Common myeloid progenitor, CD34-positive (primary cell): ENCODE results near the gene CLK2.
"Not testable (repeated sequence)": the region's sequence is repeated elsewhere in the genome, so short reads cannot be mapped to it uniquely, and the experiment has no call there.

Source experiments
- CTCF ChIA-PET: fragments of 350-600 bp; sonication (Branson Sonifier 250); formaldehyde crosslinking; loops from one replicate; lab custom pipeline; 2021; ENCODE audit warnings: antibody characterized with exemption; lab: Charles Lee
- POLR2A ChIA-PET: fragments of 350-600 bp; sonication (Branson Sonifier 250); formaldehyde crosslinking; loops from one replicate; lab custom pipeline; 2021; ENCODE audit warnings: antibody characterized with exemption; lab: Charles Lee
- DNase-seq, 3 donors: peaks; one replicate each; pipeline versions ENCODE4 v3.0.0 to v3.0.0-alpha.2; 2013
- H3K27ac ChIP-seq, 2 experiments: 1 replicate in 1 of 2; 2 replicates in 1 of 2; pipeline ENCODE4 v1.7.0; 2013; ENCODE audit warnings: inconsistent platforms in 2 of 2, low read length in 2 of 2, mild to moderate bottlenecking in 2 of 2, low read depth in 1 of 2, moderate library complexity in 1 of 2; ENCODE audit not compliant: severe bottlenecking in 2 of 2, insufficient read depth in 1 of 2, poor library complexity in 1 of 2
- H3K27me3 ChIP-seq, 5 experiments: replicated peaks in 2 of 5; 1 replicate in 3 of 5; 2 replicates in 2 of 5; pipeline versions ENCODE4 v1.6.1 to v1.7.0; 2013; ENCODE audit warnings: low read length in 4 of 5, mild to moderate bottlenecking in 2 of 5, moderate library complexity in 2 of 5, inconsistent platforms in 1 of 5; ENCODE audit not compliant: insufficient read depth in 5 of 5, control insufficient read depth in 4 of 5
- H3K36me3 ChIP-seq, 4 experiments: 1 replicate in 2 of 4; 2 replicates in 2 of 4; pipeline versions ENCODE4 v1.6.1 to v1.7.0; 2013; ENCODE audit warnings: low read length in 3 of 4, control low read depth in 1 of 4, mild to moderate bottlenecking in 1 of 4; ENCODE audit not compliant: control insufficient read depth in 4 of 4, insufficient read depth in 4 of 4
- H3K4me1 ChIP-seq, 4 experiments: 1 replicate in 3 of 4; 2 replicates in 1 of 4; pipeline versions ENCODE4 v1.6.1 to v1.7.1; 2013; ENCODE audit warnings: low read length in 3 of 4, mild to moderate bottlenecking in 3 of 4, control low read depth in 1 of 4, inconsistent platforms in 1 of 4, moderate library complexity in 1 of 4; ENCODE audit not compliant: control insufficient read depth in 4 of 4, insufficient read depth in 4 of 4; ENCODE audit errors: control extremely low read depth in 1 of 4
- H3K4me3 ChIP-seq, 7 experiments: 1 replicate in 4 of 7; 2 replicates in 3 of 7; pipeline versions ENCODE4 v1.5.1 to v1.7.0; 2013; ENCODE audit warnings: mild to moderate bottlenecking in 7 of 7, low read length in 6 of 7, moderate library complexity in 6 of 7, inconsistent platforms in 2 of 7, low read depth in 2 of 7, control low read depth in 1 of 7; ENCODE audit not compliant: insufficient read depth in 4 of 7, control insufficient read depth in 1 of 7; ENCODE audit errors: extremely low read depth in 1 of 7
- H3K9me3 ChIP-seq, 5 experiments: 1 replicate in 4 of 5; 2 replicates in 1 of 5; pipeline versions ENCODE4 v1.6.1 to v1.7.1; 2013; ENCODE audit warnings: low read length in 4 of 5, mild to moderate bottlenecking in 2 of 5, inconsistent platforms in 1 of 5, low read depth in 1 of 5, moderate library complexity in 1 of 5; ENCODE audit not compliant: control insufficient read depth in 4 of 5, insufficient read depth in 2 of 5; ENCODE audit errors: control extremely low read depth in 1 of 5
- WGBS: methylation state at CpG from one replicate; pipeline ENCODE4 v1.1.5; 2013; ENCODE audit not compliant: insufficient coverage; 5-methylcytosine and 5-hydroxymethylcytosine counted together

CLK2 gene

GRCh38 chr1:155219592-155220031, 53.7 kb downstream of the CLK2 start:
- no peaks in the 10 kb centered on the region for H3K27me3 ChIP-seq
- WGBS: 33% methylated on average over 1 of the region's 1 CpG
- H3K9me3 ChIP-seq: no peaks in the 10 kb centered on the region
- H3K4me1 ChIP-seq: peaks cover 13 to 37% (median 25%) of the 10 kb centered on the region in 4 experiments
- H3K4me3 ChIP-seq: peak overlapping the region in 4 of 7 experiments; percentile 13 to 58 (median 39)
- ChIA-PET POLR2A (interaction anchor here (0.9 kb wide), 1 partner anchor 43 kb away, joined by 3 read pairs; the partner anchor contains the start of gene SCAMP3), CTCF (interaction anchor here (1.0 to 4.0 kb wide), 3 partner anchors 13 to 31 kb away, joined by 3 to 15 read pairs (median 7); partner anchors contain the start of gene THBS3)
- peak in 2 of 3 donors; percentile 49 to 52 for DNase-seq
- peak overlapping the region in 1 of 2 experiments; percentile 43 for H3K27ac ChIP-seq
- peaks cover 3 to 20% (median 10%) of the 10 kb centered on the region in 4 experiments for H3K36me3 ChIP-seq

- CTCF ChIA-PET: interaction anchor here (0.7 to 4.0 kb wide), 4 partner anchors 12 to 32 kb away, joined by 3 to 15 read pairs (median 5); partner anchors contain the start of gene THBS3
- POLR2A ChIA-PET: interaction anchor here (0.9 kb wide), 2 partner anchors 43 to 44 kb away, joined by 3 read pairs; partner anchors contain the start of gene SCAMP3
- H3K36me3 ChIP-seq: peaks cover 3 to 20% (median 9%) of the 10 kb centered on the region in 4 experiments
- H3K9me3 ChIP-seq: no peaks in the 10 kb centered on the region
- peak overlapping the region in 1 of 2 experiments; percentile 43 for H3K27ac ChIP-seq
- H3K4me1 ChIP-seq: peaks cover 13 to 33% (median 21%) of the 10 kb centered on the region in 4 experiments
- H3K4me3 ChIP-seq: peak overlapping the region in 5 of 7 experiments; percentile 13 to 58 (median 28)
- no peaks in the 10 kb centered on the region for H3K27me3 ChIP-seq
- DNase-seq: peak; percentile 38 to 77 (median 73)
- WGBS: 50% methylated on average over 2 of the region's 7 CpGs
These were observed 54.3 kb downstream of the CLK2 start for GRCh38 chr1:155218854-155219591.

- CTCF ChIA-PET, H3K9me3 ChIP-seq, DNase-seq, H3K27ac ChIP-seq, H3K27me3 ChIP-seq, H3K4me3 ChIP-seq, POLR2A ChIA-PET: not testable (repeated sequence)
- 83% methylated on average over 1 of the region's 10 CpGs for WGBS
- Histone ChIP-seq H3K4me1 (peaks cover 12 to 19% (median 14%) of the 10 kb centered on the region in 4 experiments), H3K36me3 (peaks cover 6 to 31% (median 10%) of the 10 kb centered on the region in 4 experiments)
These were observed 58.6 kb downstream of the CLK2 start for GRCh38 chr1:155214702-155215101.
